ENCODE results near the gene FOXA2. TPM values are rescaled to one million over a fixed set of nuclear protein-coding genes. Genes with fewer than 3 reads are reported as not detected.
"Not testable (repeated sequence)": the region's sequence is repeated elsewhere in the genome, so short reads cannot be mapped to it uniquely, and the experiment has no call there.

Gene FOXA2
- total RNA-seq, 1 donor from 2014 or later, result not detected

DNA sequence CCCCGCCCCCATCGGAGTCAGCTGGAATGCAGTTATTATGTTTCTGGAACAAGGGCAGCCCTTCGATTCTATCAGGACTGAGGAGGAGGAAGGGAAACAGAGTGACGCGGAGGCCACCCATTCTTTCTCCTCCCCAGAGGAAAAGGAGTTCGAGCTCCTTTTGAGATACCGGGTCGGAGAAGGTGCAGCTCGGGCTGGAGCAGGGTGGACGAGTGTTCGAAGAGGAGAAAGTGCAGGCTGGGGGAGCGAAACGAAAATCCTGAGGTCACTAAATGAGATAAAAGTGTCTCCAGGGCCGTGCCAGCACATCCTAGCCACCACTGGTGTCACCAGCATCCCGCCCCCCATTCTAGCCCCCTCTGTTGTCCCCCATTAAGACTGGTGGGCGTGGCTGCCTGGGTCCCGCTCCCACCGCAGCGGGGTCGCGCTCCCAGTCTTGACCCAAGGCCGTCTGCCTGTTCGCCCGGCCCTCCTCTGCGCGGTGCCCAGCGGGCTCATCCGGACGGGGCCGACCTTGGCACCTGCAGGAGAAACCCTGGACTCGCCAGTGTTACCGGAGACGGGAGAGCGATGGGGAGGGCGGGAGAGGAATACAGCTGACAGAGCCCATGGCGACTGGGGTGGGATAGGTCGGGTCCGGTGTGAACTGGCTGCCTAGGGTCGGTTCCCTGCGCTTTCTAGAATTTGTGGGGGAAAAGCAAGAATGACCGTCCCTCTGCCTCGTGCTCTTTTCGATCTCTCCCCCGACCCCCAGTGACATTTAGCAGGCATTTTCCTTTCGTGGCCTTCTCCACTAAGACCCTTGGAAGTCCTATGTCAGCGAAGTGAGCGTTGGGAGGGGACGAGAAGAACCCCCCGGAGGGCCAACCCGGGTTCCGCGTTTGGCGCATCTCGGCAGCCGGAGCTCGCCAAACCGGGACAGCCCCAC lies 16.2 kb downstream of the FOXA2 start:
- no peak for DNase-seq

DNA sequence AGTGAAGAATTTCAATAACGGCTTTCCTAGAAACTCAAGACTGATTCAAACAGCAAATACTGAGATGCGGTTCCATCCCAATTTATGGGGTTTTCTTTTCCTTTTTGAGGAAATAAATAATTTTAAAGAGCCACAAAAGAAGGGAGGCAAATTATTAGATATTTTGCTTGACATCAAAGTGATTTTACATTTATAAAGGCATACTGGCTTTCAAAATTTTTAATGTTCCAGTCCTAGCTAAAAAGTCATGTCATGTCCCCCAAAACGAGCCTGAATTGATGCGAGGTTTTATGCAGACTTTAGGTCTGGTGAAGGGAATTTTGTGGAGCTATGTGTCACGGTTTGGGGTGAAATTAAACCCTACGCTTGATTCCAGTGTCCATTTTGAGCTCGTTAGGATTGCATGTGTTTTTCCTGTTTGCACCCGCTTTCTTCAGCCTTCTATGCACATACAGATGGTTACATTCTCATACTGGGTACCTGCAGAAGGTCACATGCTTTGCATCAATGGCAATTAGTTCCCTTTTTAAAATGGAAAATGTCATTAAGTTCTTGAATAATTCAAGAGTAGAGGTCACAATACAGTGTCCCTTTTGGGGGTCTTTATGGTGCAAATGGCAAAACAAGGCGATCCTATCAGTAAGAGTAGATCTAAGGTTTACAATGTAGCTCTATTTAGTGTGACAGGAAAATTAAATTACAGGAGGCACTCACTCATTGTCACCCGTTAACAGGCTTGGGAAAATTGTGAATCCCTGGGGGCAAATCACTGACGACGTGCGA lies 17.3 kb downstream of the FOXA2 start:
- DNase-seq, result no peak

DNA sequence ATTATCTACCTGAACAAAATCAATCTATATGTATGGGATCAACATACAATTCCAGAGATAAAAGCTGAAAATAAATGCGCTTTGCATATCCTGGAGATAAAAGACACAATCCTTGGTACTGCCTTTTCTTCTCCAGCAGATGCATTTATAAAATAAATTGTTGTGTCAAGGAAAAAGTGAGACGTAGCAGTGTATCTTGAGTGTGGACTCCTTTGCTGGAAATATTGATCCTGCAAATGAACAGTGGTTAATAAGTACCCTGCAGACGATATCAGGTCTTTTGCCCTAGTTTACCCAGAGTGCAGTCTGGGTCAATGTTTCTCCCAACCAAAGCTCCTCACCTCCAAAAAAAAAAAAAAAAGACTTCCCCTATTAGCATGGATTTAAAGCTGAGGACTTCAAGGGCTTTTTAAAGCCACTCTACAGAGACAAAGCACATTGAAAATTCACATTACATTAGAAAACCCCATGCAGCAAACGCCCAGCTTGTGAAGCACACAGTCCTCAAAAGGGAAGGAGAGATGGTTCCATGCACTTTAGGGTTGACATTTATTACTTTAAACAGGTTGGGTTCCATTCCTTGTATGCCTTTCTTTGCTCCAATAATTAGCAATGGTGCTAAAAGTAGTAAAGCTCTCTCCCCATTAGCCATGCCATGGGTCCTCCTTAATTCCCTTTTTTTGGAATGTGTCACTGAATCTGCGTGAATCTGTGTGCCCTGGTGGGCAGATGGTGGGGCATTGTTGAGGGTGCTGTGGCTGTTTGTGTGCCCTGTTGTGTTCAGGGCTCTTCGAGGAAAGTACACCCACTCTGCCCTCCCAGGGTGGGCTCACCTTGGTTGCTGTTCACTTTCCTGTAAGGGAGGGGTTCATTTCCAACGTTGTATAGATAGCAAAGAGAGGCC lies 21.1 kb downstream of the FOXA2 start:
- DNase-seq, result no peak

DNA sequence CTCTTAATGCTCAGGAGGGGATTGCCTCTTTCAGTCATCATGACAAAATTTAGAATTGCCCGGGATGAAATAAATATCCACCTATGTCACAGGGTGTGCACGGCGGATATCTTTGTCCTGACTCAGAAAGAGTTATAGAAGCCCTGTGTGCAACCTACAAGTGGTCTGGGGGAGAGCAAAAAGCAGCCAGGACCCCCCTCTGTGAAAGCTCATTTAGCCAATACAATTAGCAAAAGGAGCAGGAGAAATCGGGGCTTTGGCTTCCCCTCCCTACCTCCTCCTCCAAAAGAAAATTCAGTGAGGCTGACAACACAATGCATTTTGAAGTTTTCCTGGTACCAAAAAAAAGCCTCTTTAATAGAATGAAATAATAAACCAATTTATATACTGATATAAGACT lies 21.8 kb downstream of the FOXA2 start:
- no peak for DNase-seq

DNA sequence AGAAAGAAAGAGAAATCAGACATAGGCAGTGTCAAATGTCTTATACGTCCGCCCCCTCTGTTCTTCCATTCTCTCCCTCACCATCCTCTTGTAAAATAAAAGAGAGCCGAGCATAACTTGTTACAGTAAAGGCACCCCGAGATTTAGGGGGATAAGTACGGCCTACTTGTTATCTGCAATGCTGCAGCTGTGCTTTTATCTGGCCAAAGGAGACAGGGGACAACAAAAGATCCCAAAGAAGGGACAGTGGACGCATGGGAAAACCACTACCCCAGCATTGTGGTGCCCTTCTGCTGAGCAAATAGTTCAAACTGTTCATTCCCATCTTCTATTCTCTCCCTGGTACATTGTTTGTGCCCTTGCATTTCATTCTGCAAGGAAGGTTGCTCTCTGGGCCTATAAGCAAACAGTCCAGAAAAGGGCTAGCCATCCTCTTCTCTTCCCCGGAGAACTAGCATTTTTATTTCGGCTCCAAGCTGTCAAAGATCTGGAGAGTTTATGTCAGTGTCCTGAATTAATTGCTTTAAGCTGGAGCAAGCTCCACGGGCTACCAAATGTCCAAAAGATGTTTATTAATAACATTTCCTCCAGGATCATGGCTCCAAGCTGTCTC lies 22.3 kb downstream of the FOXA2 start:
- DNase-seq, result no peak

DNA sequence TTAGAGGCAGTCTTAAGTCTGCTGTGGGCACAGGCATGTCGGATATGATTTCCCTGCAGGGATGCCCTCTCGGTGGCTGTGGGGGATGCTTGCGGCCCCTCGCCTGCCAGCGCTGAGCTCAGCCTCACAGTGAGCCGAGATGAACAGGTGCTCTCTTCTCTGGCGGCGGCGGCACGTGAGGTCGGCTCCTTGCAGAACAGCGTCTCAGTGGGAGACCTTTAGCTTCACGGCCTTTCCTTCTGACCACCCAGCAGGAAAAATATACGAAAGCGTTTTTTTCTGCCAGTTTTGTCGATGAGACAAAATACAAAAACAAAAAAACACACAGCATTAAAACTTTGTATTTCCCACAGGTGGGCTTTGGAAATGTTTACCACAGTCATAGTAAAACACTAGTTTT lies 23.6 kb downstream of the FOXA2 start:
- DNase-seq, result no peak

DNA sequence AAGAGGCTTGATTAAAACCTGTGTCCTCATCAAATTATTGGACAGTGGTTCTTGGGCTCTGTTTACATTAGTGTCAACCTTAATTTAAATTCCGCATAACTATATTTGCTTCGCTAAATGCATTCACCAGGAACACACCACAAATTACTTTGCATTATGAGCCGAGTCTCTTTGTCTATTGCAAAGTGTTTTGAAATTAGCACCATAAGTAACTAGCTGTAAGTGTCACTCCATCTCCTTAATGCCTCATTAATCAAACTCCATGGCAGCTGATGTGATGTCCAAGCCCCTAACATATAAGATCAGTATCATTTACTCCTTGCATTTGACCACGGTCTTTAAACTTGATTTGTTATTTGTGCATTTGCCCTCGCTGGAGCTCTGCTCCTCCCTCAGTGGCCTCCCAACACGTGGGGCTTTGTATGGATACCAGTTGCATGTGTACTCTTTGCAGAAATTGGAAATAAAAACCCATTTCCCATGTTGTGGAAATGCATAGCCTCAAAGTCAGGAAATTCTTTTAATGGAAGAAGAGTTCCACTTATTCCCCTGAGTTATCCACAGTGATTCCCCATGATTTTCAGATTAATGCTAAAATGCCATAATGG lies 24.6 kb downstream of the FOXA2 start:
- DNase-seq, result no peak

DNA sequence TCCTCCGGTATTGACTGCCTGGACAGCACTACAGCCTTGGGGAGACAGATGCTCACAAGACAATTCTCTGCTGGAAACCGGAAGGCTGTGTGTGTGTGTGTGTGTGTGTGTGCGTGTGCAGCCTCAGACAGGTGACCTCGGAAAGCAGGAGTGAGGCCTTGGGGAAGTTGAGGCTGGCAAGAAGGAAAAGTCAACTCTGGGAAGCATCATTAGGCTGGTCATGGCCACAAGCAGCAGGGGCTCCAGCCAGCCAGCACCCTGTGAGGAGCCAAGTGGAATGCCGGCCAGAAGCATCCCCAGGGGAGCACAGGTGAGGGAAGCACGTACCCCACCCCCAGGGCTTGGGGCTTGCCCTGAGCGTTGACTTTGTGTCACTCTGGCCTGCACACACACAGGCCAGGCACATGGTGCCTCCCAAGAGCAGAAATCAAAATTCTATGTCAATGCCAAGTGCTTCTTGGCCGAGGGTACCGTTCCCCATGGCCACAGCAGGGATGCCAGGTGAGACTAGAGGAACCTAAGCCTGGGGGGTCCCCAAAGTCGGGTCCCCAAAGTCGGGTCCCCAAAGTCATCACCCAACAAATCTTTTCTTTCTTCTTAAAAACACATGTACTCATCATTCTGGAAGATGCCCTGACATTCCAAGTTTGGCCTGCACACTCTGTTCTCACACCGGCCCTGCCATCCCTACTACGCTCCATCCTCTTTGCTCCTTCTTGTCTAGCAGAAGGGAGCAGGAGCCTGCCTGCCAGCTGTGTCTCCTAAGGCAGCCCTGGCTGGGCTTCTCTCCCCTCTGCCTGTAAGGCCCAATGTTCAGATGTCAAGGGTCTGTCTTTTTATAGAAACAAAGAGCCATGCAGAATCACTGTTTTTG lies 26.7 kb downstream of the FOXA2 start:
- no peak for DNase-seq

DNA sequence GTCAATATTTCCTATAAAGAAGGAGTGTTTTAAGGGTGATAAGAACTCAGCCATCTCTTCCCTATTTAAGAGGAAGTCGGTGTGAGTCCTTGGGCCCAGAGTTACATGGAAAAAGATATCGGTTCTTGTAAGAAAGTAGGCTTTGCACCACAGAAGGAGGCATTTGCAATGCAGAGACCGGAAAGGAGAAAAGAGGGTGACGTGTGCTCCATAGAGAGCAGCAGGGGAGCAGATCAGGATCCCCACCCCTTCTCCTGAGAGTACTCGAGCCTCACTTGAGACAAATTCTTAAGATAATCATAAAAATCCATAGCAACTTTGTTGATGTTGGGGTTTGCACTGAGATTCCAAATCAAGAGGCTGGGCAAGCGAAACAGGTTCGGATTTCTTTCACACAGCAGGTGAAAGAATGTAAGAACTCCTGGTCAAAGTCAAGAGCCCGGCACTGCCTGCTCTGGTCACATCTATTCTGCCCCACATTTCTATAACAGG lies 27.8 kb downstream of the FOXA2 start:
- DNase-seq, result no peak

DNA sequence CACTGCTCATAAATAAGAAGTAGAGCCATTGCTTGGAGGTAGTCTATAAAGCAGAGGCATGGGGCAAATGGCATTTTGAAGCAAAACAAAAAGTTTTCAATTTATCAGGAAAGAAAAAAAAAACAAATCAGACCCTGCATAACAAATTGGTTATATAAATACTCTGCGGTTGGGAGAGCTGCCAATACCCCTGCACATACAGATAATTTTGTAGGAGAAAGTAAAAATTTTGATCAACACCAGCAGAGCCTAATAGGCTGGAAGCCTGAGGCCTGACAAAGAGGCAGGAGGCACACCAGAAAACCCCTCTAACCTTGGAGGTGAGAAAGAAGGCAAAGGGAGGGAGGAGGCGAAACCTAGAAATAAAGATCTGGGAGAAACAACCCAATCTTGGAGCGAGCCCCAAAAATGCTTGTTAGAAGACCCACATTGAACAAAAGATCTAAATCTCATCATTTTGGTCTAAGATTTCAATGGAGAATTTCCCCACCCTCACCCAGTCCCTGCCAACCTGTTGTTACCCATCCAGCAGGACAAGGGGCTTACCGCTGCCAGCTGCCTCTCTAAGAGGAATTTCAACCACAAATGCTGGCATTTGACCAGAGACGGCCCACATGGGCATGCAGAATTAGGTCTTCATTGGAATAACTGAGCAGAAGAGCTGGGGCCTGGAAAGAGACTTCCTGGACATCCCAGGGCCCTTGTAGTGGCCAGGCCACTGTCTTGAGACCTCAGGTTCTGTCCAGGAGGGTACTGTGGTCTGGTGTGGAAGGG lies 28.4 kb downstream of the FOXA2 start:
- no peak for DNase-seq

DNA sequence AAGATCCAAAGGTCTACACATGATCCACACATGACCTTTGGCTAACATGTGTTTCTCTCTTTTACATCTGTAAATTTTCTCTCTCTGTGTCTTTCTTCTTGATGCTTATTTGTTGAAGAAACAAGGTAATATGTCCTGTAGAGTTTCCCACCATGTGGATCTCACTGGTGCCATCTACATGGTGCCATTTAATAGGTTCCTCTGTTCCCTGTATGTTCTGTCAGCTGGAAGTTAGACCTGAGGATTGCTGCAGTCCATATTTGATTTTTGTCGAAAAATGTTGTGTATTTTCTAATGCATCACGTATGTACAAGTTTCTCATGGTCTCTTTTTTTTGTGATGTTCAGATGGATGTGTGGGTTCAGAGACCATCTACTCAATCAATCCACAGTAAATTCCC lies 30.0 kb downstream of the FOXA2 start:
- DNase-seq, result no peak

DNA sequence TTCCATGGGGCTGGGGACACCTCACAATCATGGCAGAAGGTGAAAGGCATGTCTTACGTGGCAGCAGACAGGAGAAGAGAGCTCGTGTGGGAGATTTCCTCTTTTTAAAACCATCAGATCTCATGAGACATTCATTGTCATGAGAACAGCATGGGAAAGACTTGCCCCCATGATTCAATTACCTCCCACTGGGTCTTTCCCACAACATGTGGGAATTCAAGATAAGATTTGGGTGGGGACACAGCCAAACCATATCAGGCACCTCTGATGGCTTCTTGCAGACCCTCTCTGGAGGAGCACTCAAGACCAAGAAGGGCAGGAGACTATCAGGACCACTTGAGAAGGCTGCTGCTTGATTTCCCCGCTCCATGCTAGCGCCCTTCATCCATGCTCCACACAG lies 33.9 kb downstream of the FOXA2 start:
- not testable (repeated sequence) for DNase-seq

DNA sequence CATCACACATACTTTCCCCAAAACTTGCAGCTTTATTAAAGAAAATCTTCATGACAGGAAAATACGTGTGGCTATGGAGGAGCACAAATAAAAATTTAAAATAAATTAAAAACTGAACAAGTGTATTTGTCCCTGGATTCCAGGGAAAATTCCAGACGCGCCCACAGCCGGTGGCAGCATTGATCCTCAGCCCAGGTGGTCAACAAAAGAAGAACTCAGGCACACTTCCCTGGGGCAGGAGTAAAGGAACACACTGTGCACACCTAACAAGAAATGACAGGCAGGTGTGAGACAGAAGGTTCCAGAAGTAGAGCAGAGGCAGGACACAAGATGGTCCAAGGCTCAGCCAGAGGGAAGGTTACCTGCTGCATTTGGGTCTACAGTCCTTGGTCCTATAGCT lies 36.3 kb downstream of the FOXA2 start:
- DNase-seq, result no peak

DNA sequence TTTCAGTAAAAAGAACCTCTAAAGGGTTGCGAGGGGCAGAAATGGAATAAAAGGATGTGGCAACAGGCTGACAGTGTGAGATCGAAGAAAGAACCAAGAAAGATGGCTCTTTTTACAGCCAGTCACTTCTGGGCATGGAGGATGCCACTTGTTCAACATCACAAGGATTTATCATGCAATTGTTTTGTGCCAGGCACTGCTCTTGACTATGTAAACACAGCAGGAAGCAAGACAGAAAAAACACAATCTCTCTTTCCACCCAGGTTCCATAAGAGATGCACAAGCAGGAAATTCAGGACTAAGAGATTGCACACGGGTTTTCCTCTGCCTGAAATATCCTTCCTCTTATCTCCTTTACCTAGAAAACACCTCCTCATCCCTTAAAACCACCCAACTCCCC lies 38.0 kb downstream of the FOXA2 start:
- no peak for DNase-seq

DNA sequence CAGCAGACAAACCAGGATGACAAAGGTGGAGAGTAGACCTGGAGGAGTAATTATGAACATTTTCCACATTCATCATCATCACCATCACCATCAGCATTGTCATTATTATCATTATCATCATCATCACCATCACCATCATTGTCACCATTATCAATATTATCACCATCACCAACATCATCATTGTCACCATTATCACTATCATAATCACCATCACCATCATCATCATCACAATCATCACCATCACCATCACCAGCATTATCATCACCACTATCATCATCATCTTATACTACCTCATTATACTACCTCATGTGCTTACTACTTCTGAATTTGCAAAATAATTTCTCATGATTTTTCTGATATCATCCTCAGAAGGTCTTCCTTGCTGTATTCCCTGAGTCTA lies 39.3 kb downstream of the FOXA2 start:
- no peak for DNase-seq

DNA sequence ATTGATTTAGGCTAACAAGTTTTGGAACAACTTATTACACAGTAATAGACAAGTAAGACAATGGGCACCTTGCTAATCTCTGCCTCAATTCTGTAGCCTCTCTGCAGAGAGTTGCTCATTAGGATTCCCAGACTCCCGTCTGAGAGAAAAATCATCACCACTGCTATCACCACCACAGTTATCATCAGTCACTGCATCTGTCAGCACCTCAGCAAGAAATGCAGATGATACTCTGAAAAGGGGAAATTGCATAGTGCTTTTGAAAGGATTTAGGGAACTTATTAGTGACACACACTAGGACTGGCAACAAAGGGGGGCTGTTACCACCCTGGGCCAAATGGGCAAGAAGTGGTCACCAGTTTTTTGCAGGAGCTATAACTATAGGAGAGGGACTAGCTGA lies 39.9 kb downstream of the FOXA2 start:
- no peak for DNase-seq

DNA sequence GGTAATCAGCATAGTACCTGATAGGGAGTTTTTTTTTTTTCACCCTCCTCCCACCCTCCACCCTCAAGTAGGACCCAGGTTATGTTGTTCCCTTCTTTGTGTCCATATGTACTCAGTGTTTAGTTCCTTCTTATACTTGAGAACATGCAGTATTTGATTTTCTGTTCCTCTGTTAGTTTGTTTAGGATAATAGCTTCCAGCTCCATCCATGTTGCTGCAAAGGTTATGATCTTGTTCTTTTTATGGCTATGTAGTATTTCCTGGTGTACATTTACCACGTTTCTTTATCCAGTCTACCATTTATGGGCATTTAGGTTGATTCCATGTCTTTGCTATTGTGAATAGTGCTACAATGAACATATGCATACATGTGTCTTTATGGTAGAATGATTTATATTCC lies 41.9 kb downstream of the FOXA2 start:
- DNase-seq, result no peak

DNA sequence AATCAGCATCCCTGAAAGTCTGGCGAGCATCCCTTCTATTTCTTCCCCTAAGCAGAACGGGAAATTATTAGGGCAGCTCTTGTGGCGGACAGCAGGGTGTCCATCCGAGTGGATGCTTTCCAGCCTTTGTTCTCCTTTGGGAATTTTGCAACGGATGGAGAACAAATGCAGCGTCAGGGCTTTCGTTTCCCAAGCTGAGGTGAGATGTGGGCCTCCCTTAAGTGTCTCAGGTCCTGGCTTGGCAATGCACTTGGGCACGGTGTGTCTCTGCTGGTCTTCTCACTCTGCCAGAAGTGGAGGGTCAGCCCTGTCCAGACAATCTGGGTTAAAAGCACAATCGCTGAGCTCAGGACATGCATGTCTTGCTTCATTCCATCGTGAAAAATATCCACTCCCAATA lies 43.5 kb downstream of the FOXA2 start:
- DNase-seq, result no peak

DNA sequence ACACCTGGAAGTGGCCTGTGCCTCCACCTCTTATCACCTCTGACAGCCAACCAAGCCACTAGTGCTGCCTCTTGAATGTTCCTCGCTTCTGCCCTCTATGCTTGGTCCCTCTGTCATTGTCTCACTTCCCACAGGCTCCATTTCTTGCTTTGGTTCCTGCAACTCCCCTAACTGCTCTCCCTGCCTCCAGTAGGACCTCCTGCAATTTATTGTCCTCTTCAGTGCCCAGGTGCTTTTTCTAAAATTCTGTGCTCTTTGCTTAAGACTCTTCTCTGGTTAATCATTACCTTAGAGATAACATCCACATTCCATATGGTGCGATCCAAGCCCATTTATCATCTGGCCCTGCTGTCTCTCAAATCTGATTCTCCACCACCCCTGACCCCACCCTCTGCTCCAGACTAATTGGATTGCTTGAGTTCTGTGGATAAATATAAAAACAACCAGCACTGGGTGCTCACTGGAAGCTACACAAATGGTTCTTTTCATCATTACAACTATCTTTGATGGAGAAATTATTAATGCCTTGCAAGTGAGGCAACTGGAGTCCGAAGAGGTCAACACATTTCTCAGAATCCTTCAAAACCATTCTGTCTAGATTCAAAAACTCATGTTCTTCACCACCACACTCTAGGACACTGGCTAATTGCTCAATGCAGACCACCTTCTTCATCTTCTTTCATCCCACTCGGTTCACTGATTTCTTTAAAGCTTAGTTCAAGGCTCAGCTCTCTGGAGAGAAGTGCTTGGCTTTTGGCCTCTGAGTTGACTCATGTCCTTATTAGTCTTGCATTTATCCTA lies 47.2 kb downstream of the FOXA2 start:
- no peak for DNase-seq
